ENCODE results near the gene DERL3.

DERL3 gene

GRCh38 chr22:23829845-23830372, 8.9 kb downstream of the DERL3 start:
- no peak for DNase-seq

GRCh38 chr22:23828800-23829680, 9.8 kb downstream of the DERL3 start:
- DNase-seq: no peak

GRCh38 chr22:23827351-23827995, 11.3 kb downstream of the DERL3 start:
- DNase-seq: no peak

- DNase-seq: no peak
These were observed 12.1 kb downstream of the DERL3 start for GRCh38 chr22:23826510-23827350.

GRCh38 chr22:23825246-23825905, 13.4 kb downstream of the DERL3 start:
- DNase-seq: no peak

- no peak for DNase-seq
These were observed 14.1 kb downstream of the DERL3 start for GRCh38 chr22:23824476-23825245.

- no peak for DNase-seq
These were observed 15.4 kb downstream of the DERL3 start for GRCh38 chr22:23823331-23823791.

- no peak for DNase-seq
These were observed 16.6 kb downstream of the DERL3 start for GRCh38 chr22:23822101-23822671.

GRCh38 chr22:23820748-23821211, 18.0 kb downstream of the DERL3 start:
- DNase-seq: no peak

- no peak for DNase-seq
These were observed 20.3 kb downstream of the DERL3 start for GRCh38 chr22:23818541-23818940.

- no peak for DNase-seq
These were observed 21.7 kb downstream of the DERL3 start for GRCh38 chr22:23817146-23817545.

- DNase-seq: no peak
These were observed 22.4 kb downstream of the DERL3 start for GRCh38 chr22:23816156-23816976.

- no peak for DNase-seq
These were observed 23.2 kb downstream of the DERL3 start for GRCh38 chr22:23815541-23816155.

- DNase-seq: no peak
These were observed 26.4 kb downstream of the DERL3 start for GRCh38 chr22:23812378-23812777.

- no peak for DNase-seq
These were observed 32.0 kb downstream of the DERL3 start for GRCh38 chr22:23806837-23807236.

GRCh38 chr22:23804781-23805291, 34.0 kb downstream of the DERL3 start:
- no peak for DNase-seq

GRCh38 chr22:23803001-23803819, 35.6 kb downstream of the DERL3 start:
- DNase-seq: no peak

- no peak for DNase-seq
These were observed 36.9 kb downstream of the DERL3 start for GRCh38 chr22:23801886-23802377.

Data from CD4-positive, alpha-beta T cell treated with Interleukin-15 for 1 hour (primary cell).